Omental fat pad (tissue), 4 donors: Measurements from ENCODE around the gene JUP. TPM values are rescaled to one million over a fixed set of nuclear protein-coding genes. Genes with fewer than 3 reads are reported as not detected.
A peak's percentile ranks its signal among the peaks of the same experiment; 100 is the strongest.

Experiments used
- ATAC-seq: fragments of 150-250 bp; one replicate; pipeline ENCODE4 v1.9.1; 2016; ENCODE audit warnings: mild to moderate bottlenecking, moderate library complexity; ENCODE audit not compliant: low FRiP score
- DNase-seq: peaks from one replicate; pipeline ENCODE4 v3.0.0-alpha.2; 2019; ENCODE audit warnings: low spot score
- CTCF ChIP-seq, 3 donors: fragments of 450-650 bp; IDR thresholded peaks; one replicate each; pipeline ENCODE4 v1.5.1; 2016 to 2017; ENCODE audit warnings: antibody characterized with exemption in 3 of 3, mild to moderate bottlenecking in 3 of 3, moderate library complexity in 2 of 3
- total RNA-seq, 4 donors: library from RNA; depleted of rRNA; stranded (reverse); fragments of >200 nt; gene quantifications; one replicate each; pipeline ENCODE4 v1.1.0, GENCODE V29; 2016

JUP gene
- total RNA-seq, 4 donors from 2014 or later, result 34.8 to 84.5 (median 39.0) TPM

DNA sequence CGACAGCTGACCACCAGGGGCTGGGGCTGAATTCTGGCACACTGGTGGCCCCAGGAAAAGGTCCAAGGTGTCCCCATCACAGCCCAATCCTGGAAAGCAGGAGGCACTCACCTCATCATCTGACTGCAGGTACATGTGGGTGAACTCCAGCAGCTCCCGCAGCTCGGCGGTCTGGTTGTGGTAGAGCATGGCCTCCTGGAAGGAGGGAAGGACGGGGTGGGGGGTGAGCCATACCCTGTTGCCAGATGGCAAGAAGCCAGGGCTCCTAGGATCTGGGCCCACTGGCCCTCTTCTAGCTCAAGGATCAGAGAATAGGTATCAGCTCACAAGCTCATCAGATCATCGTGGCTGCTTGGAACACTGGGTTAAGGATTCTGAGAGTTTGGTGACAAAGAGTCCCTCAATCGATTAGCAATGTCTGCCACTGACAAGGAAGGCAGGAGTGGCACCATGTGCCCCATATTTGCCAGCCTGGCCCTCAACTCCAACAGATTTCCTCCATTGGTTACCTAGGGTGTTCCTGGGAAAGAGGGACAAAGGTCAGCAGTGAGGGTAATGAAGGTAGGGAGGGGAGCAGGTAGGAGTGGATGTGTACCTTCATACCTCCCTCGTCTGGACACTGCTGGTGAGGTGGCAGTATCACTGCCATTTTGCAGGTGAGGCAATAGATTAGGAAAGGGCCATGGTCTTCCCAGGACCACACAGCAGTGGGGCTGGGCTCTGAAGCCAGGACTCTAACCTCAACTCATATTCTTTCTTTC, 20.4 kb upstream of the JUP start:
- ATAC-seq (no peak), DNase-seq (no peak)
- TF ChIP-seq CTCF (IDR thresholded peaks at IDR 0.05), result no peak

- ATAC-seq (no peak), DNase-seq (no peak)
- no peak for TF ChIP-seq CTCF (IDR thresholded peaks at IDR 0.05)
Measured at GRCh38 chr17:41803049-41804020, 16.8 kb upstream of the JUP start.

DNA sequence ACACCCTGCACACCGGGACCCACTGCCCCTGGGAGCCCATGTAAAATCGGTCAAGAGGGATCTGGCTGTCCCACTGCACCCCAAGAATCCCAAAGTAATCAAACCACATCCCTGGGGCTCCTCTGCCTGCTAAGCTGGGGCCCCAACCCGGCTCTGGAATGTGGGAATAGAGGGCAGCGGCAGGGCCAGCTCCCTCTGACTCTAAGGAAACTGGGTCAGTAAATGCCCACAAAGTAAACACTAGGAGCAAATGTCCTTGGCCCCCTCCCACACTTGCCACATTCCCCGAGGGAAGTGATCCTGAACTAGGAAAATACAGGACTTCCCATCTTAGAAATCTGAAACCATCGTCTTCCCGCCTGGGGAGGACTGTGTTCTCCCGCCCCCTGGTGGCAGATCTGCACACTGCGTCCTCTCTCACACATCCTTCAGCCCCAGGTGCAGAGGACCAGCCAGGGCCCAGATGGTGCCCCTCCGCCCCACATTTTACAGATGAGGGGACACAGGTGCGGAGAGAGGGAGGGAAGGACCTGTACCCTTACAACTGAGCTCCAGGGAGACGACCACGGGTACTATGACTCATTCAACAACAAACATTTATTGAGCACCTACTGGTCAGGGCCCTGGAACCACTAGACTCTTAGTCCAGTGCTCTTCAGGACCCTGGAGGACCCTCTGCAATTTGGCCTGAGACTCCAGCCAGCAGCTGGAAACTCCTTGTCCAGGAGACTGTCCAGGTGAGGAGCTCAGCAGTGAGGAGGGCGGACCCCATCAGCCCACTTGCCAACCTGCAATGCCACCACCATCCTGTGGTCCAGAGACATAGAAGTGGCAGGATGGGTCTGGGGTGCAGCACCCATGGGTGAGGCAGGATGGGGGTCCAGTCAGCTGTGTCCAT, 15.1 kb upstream of the JUP start:
- ATAC-seq (peak; percentile 56), DNase-seq (peak; percentile 90)
- peak in 2 of 3 donors; percentile 67 to 94 for TF ChIP-seq CTCF (IDR thresholded peaks at IDR 0.05)

DNA sequence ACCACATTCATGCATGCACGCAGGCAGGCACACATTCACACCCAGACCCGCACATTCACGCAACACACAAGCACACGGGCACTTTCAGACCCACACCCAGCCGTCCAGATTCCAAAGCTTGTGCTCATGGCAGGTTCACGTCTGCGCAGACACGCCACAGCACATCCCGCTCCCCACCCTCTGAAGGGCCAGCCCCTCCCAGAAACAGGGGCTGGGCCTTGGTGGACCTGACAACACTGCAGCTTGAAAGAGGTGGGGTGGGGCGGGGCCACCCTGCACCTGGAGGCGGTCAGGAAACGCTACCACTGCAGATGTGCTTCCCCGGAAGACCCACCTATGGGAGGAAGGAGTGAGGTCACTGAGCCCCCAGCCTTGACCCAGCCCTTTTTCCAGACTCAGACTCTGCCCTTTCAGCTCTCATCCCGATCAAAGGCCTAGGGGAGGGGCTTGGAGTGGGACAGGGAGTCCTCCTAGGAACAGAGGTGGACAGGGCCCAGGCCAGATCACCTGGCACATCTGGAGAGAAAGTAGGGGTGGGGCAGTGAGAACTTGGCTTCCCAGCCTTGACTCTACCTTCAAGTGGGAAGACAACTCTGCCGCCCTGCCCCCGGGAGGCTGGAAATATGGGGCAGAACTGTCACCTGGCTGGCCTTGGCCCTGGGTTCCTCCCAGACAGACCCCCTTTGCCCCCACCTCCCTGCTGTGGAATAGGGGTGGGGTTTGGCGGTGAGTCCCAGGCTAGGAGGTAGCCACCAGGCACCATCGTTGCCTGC, 14.3 kb upstream of the JUP start:
- DNase-seq (no peak), ATAC-seq (peak; percentile 84)
- TF ChIP-seq CTCF (IDR thresholded peaks at IDR 0.05), result no peak

DNA sequence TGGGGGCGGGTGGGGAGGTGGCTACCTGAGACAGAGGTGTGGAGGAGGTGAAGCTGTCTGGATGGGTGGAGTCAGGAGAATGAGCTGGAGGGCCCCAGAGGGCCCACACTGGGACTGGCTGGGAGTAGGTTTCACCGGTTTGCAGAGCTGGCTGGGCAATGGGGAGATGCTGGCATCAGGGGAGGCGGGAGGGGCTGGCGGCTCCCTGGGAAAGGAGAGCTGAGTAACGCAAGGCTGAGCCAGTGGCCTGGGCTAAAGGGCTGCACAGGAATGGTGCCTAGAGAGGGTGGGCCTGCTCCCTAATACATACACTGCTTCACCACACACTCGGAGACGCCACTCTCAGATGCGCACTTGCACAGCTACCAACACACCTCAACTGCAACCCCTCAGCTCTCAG, 12.9 kb upstream of the JUP start:
- no peak for ATAC-seq
- TF ChIP-seq CTCF (IDR thresholded peaks at IDR 0.05), result no peak
- no peak for DNase-seq

- ATAC-seq, result no peak
- DNase-seq, result no peak
- no peak for TF ChIP-seq CTCF (IDR thresholded peaks at IDR 0.05)
Measured at GRCh38 chr17:41797377-41797776, 10.9 kb upstream of the JUP start.
